Fibroblast of villous mesenchyme (primary cell): ENCODE results near the gene OGFOD3. TPM values are rescaled to one million over a fixed set of nuclear protein-coding genes. Genes with fewer than 3 reads are reported as not detected.
A peak's percentile ranks its signal among the peaks of the same experiment; 100 is the strongest.

ENCODE experiments used
- DNase-seq: peaks from one replicate; pipeline ENCODE4 v3.0.0-alpha.2; 2010; ENCODE audit warnings: low read depth
- H3K4me3 ChIP-seq: 2 replicates; pipeline ENCODE4 v1.5.1; 2011; ENCODE audit warnings: low read depth, mild to moderate bottlenecking, low read length
- CTCF ChIP-seq: IDR thresholded peaks from 2 replicates; pipeline ENCODE4 v1.5.1; 2012; ENCODE audit warnings: low read depth, mild to moderate bottlenecking, low read length; ENCODE audit not compliant: insufficient read depth
- total RNA-seq: library from RNA; depleted of rRNA; stranded (reverse); fragments of >200 nt; gene quantifications from 2 replicates; pipeline ENCODE4 v1.2.3, GENCODE V29; 2012

OGFOD3 gene
- total RNA-seq, 1 donor = 20.7 TPM

GRCh38 chr17:82432017-82432416 lies 13.6 kb upstream of the OGFOD3 start:
- DNase-seq = no peak
- no peak for TF ChIP-seq CTCF
- H3K4me3 ChIP-seq = no peak overlapping the region

- no peak overlapping the region for H3K4me3 ChIP-seq
- TF ChIP-seq CTCF = no peak
- no peak for DNase-seq
Measured at GRCh38 chr17:82429824-82430223, 11.4 kb upstream of the OGFOD3 start.

GRCh38 chr17:82428546-82428945 lies 10.2 kb upstream of the OGFOD3 start:
- DNase-seq = no peak
- no peak overlapping the region for H3K4me3 ChIP-seq
- no peak for TF ChIP-seq CTCF

- no peak overlapping the region for H3K4me3 ChIP-seq
- no peak for TF ChIP-seq CTCF
- no peak for DNase-seq
Measured at GRCh38 chr17:82424863-82425159, 6.4 kb upstream of the OGFOD3 start.

GRCh38 chr17:82424001-82424862 lies 5.8 kb upstream of the OGFOD3 start:
- DNase-seq = peak; percentile 60
- H3K4me3 ChIP-seq = peak overlapping the region; percentile 12
- peak; percentile 81 for TF ChIP-seq CTCF

- peak overlapping the region; percentile 85 for H3K4me3 ChIP-seq
- peak; percentile 41 for DNase-seq
- TF ChIP-seq CTCF = no peak
Measured at GRCh38 chr17:82419540-82419939, 1.2 kb upstream of the OGFOD3 start.

- no peak for TF ChIP-seq CTCF
- H3K4me3 ChIP-seq = no peak overlapping the region
- DNase-seq = no peak
Measured at GRCh38 chr17:82416771-82417170, 1.6 kb downstream of the OGFOD3 start.
